K562 (cell line): Measurements from ENCODE around the gene STMN3. TPM values are rescaled to one million over a fixed set of nuclear protein-coding genes. Genes with fewer than 3 reads are reported as not detected.

Experiments used
- ATAC-seq: fragments of 200-7000 bp; cut with Tn5 transposase; 3 replicates; pipeline ENCODE4 v1.9.1; 2020; ENCODE audit warnings: moderate library complexity
- BruUV-seq: library from RNA; stranded (reverse); fragments of 400-500 nt; replicated peaks from 2 replicates; lab custom pipeline; 2021; lab: Mats Ljungman, UMichigan
- CTCF ChIA-PET: fragments of 300-600 bp; formaldehyde crosslinking; extraction: SDS; loops from one replicate; lab custom pipeline; 2021; ENCODE audit warnings: low intra/inter-chr PET ratio; lab: Yijun Ruan, JAX
- POLR2A ChIA-PET: fragments of 300-600, 350-650 bp; sonication (Branson Sonifier 250); formaldehyde crosslinking; extraction: SDS; loops from one replicate; lab custom pipeline; 2021; ENCODE audit warnings: antibody characterized with exemption, inconsistent platforms; lab: Yijun Ruan, JAX
- DNase-seq, 4 experiments: peaks; one replicate each; pipeline versions ENCODE4 v3.0.0 to v3.0.0-alpha.2; 2011 to 2018; ENCODE audit warnings: low spot score in 3 of 4, mixed read lengths in 3 of 4; ENCODE audit errors: extremely low read depth in 1 of 4
- FAIRE-seq: peaks from 2 replicates; lab custom pipeline; 2011; peaks lifted over from hg19 to GRCh38; lab: Jason Lieb, UNC
- H2AFZ ChIP-seq: 2 replicates; pipeline ENCODE4 v1.6.0; 2011; ENCODE audit warnings: low read depth, low read length, control low read depth, inconsistent platforms
- H3K27ac ChIP-seq: fragments of 200-600 bp; 3 replicates; pipeline ENCODE4 v1.8.0; 2011; ENCODE audit warnings: low read depth, mild to moderate bottlenecking, control low read depth, inconsistent platforms, low read length, moderate library complexity, mixed read lengths; ENCODE audit errors: extremely low read depth
- H3K27me3 ChIP-seq, 2 experiments: fragments of 300-600 bp in 1 of 2; 2 replicates in 1 of 2; 3 replicates in 1 of 2; pipeline versions ENCODE4 v1.6.0 to v1.8.0; 2011; ENCODE audit warnings: inconsistent platforms in 2 of 2, low read length in 2 of 2, mild to moderate bottlenecking in 1 of 2, mixed read lengths in 1 of 2, moderate library complexity in 1 of 2; ENCODE audit not compliant: control insufficient read depth in 2 of 2, insufficient read depth in 2 of 2
- H3K36me3 ChIP-seq: fragments of 300-600 bp; 3 replicates; pipeline ENCODE4 v1.8.0; 2011; ENCODE audit warnings: mild to moderate bottlenecking, low read length, inconsistent platforms; ENCODE audit not compliant: control insufficient read depth, insufficient read depth
- H3K4me1 ChIP-seq, 2 experiments: fragments of 200-600 bp in 1 of 2; replicated peaks in 1 of 2; 2 replicates in 1 of 2; 3 replicates in 1 of 2; pipeline versions ENCODE4 v1.5.1 to v1.8.0; 2011; ENCODE audit warnings: inconsistent platforms in 2 of 2, low read length in 2 of 2, mild to moderate bottlenecking in 1 of 2, mixed read lengths in 1 of 2, moderate library complexity in 1 of 2; ENCODE audit not compliant: control insufficient read depth in 2 of 2, insufficient read depth in 2 of 2
- H3K4me2 ChIP-seq: 2 replicates; pipeline ENCODE4 v1.6.1; 2011; ENCODE audit warnings: low read length, control low read depth, inconsistent platforms, mixed read lengths; ENCODE audit not compliant: insufficient read depth
- H3K4me3 ChIP-seq: fragments of 200-600 bp; sonication (generic), shearing (Covaris generic); 2 replicates; pipeline ENCODE4 v1.5.1; 2016; ENCODE audit warnings: control low read depth, inconsistent platforms
- H3K79me2 ChIP-seq: fragments of 200-600 bp; 3 replicates; pipeline ENCODE4 v1.8.0; 2011; ENCODE audit warnings: low read length, inconsistent platforms; ENCODE audit not compliant: control insufficient read depth, insufficient read depth
- H3K9ac ChIP-seq, 2 experiments: 2 replicates each; pipeline versions ENCODE4 v1.6.0 to v1.6.1; 2011; ENCODE audit warnings: low read depth in 2 of 2, low read length in 2 of 2, control low read depth in 1 of 2, inconsistent platforms in 1 of 2, mild to moderate bottlenecking in 1 of 2, mixed read lengths in 1 of 2; ENCODE audit not compliant: insufficient read depth in 1 of 2
- H3K9me1 ChIP-seq: one replicate; pipeline ENCODE4 v1.6.0; 2011; ENCODE audit warnings: inconsistent platforms, mild to moderate bottlenecking, low read length, moderate library complexity; ENCODE audit not compliant: control insufficient read depth, insufficient read depth
- H3K9me3 ChIP-seq: replicated peaks from 2 replicates; pipeline ENCODE4 v1.5.1; 2011; ENCODE audit warnings: low read depth, low read length, inconsistent platforms; ENCODE audit not compliant: control insufficient read depth, insufficient read depth
- H4K20me1 ChIP-seq: replicated peaks from 2 replicates; pipeline ENCODE4 v1.6.1; 2011; ENCODE audit warnings: low read length, inconsistent platforms, mixed read lengths; ENCODE audit not compliant: control insufficient read depth, insufficient read depth
- CCNT2 ChIP-seq: IDR thresholded peaks from 2 replicates; pipeline ENCODE4 v1.6.1; 2011; ENCODE audit warnings: borderline replicate concordance, low read depth, mild to moderate bottlenecking, moderate library complexity, mixed read lengths, low read length; ENCODE audit not compliant: insufficient read length; ENCODE audit errors: extremely low read depth
- MAFF ChIP-seq: IDR thresholded peaks from 2 replicates; pipeline ENCODE4 v1.6.1; 2012; ENCODE audit warnings: low read length, improper control_type of control experiment
- MTF1 ChIP-seq: fragments of 250-450 bp; sonication (Bioruptor Pico); IDR thresholded peaks from 2 replicates; pipeline ENCODE4 v1.9.0; 2021; ENCODE audit warnings: moderate library complexity, mild to moderate bottlenecking, inconsistent platforms, borderline replicate concordance
- POLR2G ChIP-seq: fragments of 200-400 bp; formaldehyde crosslinking; IDR thresholded peaks from 2 replicates; pipeline ENCODE4 v1.6.1; 2017; ENCODE audit warnings: low read depth, mild to moderate bottlenecking, antibody characterized with exemption, low read length, moderate library complexity
- RBM22 ChIP-seq: fragments of 200-400 bp; formaldehyde crosslinking; IDR thresholded peaks from 2 replicates; pipeline ENCODE4 v1.6.1; 2018; ENCODE audit warnings: low read length, low read depth; ENCODE audit not compliant: poor library complexity, severe bottlenecking
- WGBS: fragments of 100-300 bp; shearing (Covaris generic); methylation state at CpG from one replicate; pipeline ENCODE4 v1.1.6; 2016; ENCODE audit warnings: low coverage, mixed read lengths; ENCODE audit not compliant: insufficient coverage; ENCODE audit errors: missing lambda C conversion rate; 5-methylcytosine and 5-hydroxymethylcytosine counted together
- in situ Hi-C: fragments of 300-500 bp; cut with MboI; formaldehyde crosslinking; loops from 4 replicates; pipeline ENCODE4 v1.15.0; 2018; ENCODE audit warnings: inconsistent platforms, mixed read lengths
- intact Hi-C: fragments of 100-400 bp; cut with micrococcal nuclease; formaldehyde crosslinking; loops from 2 replicates; pipeline ENCODE4 v1.14.2; 2022
- polyA plus RNA-seq, 8 experiments: library from polyadenylated mRNA; depleted of rRNA in 4 of 8; stranded (reverse) in 5 of 8; unstranded in 3 of 8; fragments of >200 nt; fragmentation: Nextera tagmentation in 2 of 8; fragmentation: Illumina TruSeq in 1 of 8; extraction: Ambion mirVana in 2 of 8; extraction: Trizol in 1 of 8; gene quantifications; 2 replicates each; pipeline versions ENCODE4 v1.2.1 to v1.2.3, GENCODE V29; 2011 to 2014; ENCODE audit warnings: inconsistent platforms in 1 of 8, missing spikeins in 1 of 8
- total RNA-seq, 7 experiments: library from RNA; depleted of rRNA in 6 of 7; stranded (reverse); fragments of >200 nt in 6 of 7; fragmentation: Illumina TruSeq in 2 of 7; extraction: Trizol in 2 of 7; gene quantifications; 2 replicates each; pipeline versions ENCODE4 v1.2.1 to v1.2.3, GENCODE V29; 2011 to 2021; ENCODE audit warnings: low replicate concordance in 1 of 7

Gene STMN3
- total and polyA plus RNA-seq, 9 of the 15 experiments (the other 6 are each of a cell fraction or from before 2014, with no cell fraction given), result 0.70 to 65.6 (median 29.4) TPM

- ChIA-PET CTCF (no interaction called here), POLR2A (interaction anchor here (0.5 to 1.3 kb wide), 2 partner anchors 9 to 50 kb away, joined by 3 to 6 read pairs; no protein-coding TSS in a partner anchor)
- no peak for TF ChIP-seq MTF1 (CRISPR knock-in tag)
- TF ChIP-seq POLR2G, result peak; percentile 69
- TF ChIP-seq CCNT2, result peak; percentile 11
- TF ChIP-seq MAFF, result no peak
- TF ChIP-seq RBM22, result peak; percentile 47
- Histone ChIP-seq H3K9me3 (no peaks in the 10 kb centered on the region), H3K4me1 (peaks cover 9 to 75% of the 10 kb centered on the region in 2 experiments), H3K27me3 (no peaks in the 10 kb centered on the region), H3K36me3 (peaks cover 36% of the 10 kb centered on the region; the same call in 2 of the 3 replicates), H4K20me1 (no peaks in the 10 kb centered on the region), H3K79me2 (no peaks in the 10 kb centered on the region), H3K4me3 (no peak overlapping the region), H3K9ac (no peak overlapping the region; a peak in 1 of 4 replicates), H3K9me1 (no peaks in the 10 kb centered on the region), H3K27ac (no peak overlapping the region), H2AFZ (no peak overlapping the region), H3K4me2 (no peak overlapping the region)
- in situ Hi-C loops (no loop called here), intact Hi-C loops (no loop called here)
- BruUV-seq, result no TSS peak
- DNase-seq (no peak), FAIRE-seq (no peak), ATAC-seq (no peak)
- WGBS, result 92% methylated on average over 18 of the region's 24 CpGs
Measured at GRCh38 chr20:63690898-63691710, 37.9 kb upstream of the STMN3 start.
